Ishikawa (cell line): Measurements from ENCODE around the gene MBD3.

Experiments
- CEBPB ChIP-seq: IDR thresholded peaks from 2 replicates; pipeline ENCODE4 v1.6.1; 2012
- CREB1 ChIP-seq: IDR thresholded peaks from 2 replicates; pipeline ENCODE4 v1.6.1; 2012; ENCODE audit warnings: low read depth
- EGR1 ChIP-seq: IDR thresholded peaks from 2 replicates; pipeline ENCODE4 v1.6.1; 2012
- EP300 ChIP-seq: IDR thresholded peaks from 2 replicates; pipeline ENCODE4 v1.6.1; 2012; ENCODE audit warnings: borderline replicate concordance
- FOXM1 ChIP-seq: IDR thresholded peaks from 2 replicates; pipeline ENCODE4 v1.6.1; 2012; ENCODE audit warnings: low read depth, borderline replicate concordance
- NFIC ChIP-seq: IDR thresholded peaks from 2 replicates; pipeline ENCODE4 v1.6.1; 2012
- RAD21 ChIP-seq: IDR thresholded peaks from 2 replicates; pipeline ENCODE4 v1.6.1; 2012; ENCODE audit warnings: low read depth
- TAF1 ChIP-seq: IDR thresholded peaks from 2 replicates; pipeline ENCODE4 v1.6.1; 2012; ENCODE audit warnings: low read depth, mild to moderate bottlenecking
- TCF12 ChIP-seq: IDR thresholded peaks from 2 replicates; pipeline ENCODE4 v1.6.1; 2012; ENCODE audit warnings: low read depth
- TEAD4 ChIP-seq: IDR thresholded peaks from 2 replicates; pipeline ENCODE4 v1.6.1; 2012
- YY1 ChIP-seq: IDR thresholded peaks from 2 replicates; pipeline ENCODE4 v1.6.1; 2012; ENCODE audit warnings: low read depth
- ZBTB7A ChIP-seq: IDR thresholded peaks from 2 replicates; pipeline ENCODE4 v1.6.1; 2012; ENCODE audit warnings: low read depth
- TF ChIP-seq, protein P1 (sequence below): IDR thresholded peaks from 2 replicates; pipeline ENCODE4 v1.6.1; 2012; ENCODE audit warnings: low read depth, mild to moderate bottlenecking
- TF ChIP-seq, protein P2 (sequence below): IDR thresholded peaks from 2 replicates; pipeline ENCODE4 v1.6.1; 2012
- TF ChIP-seq, protein P3 (sequence below): IDR thresholded peaks from 2 replicates; pipeline ENCODE4 v1.6.1; 2012

The MBD3 gene

DNA sequence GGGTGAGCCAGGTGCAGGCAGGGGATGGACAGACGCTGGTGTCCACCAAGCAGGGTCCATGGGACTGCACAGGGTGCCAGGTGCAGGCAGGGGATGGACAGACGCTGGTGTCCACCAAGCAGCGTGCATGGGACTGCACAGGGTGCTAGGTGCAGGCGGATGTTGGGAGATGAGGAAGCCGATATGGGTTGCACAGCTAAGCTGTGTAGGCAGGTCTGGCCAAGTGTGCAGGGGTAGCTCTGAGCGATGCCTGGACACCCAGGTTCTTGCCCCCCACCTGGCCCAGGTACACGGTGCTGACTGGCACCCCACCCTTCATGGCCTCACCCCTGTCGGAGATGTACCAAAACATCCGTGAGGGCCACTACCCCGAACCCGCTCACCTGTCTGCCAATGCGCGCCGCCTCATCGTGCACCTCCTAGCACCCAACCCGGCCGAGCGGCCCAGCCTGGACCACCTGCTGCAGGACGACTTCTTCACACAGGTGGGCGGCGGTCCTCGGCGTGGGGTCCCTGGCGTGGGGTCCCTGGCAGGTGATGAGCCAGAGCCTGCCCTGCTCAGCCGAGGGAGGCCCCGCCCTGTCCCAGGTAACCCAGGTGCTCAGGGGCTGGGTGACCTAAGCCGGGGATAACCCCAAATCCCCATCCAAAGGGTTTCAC, 64.9 kb downstream of the MBD3 start:
- no peak for TF ChIP-seq EGR1
- TF ChIP-seq, protein P1, sequence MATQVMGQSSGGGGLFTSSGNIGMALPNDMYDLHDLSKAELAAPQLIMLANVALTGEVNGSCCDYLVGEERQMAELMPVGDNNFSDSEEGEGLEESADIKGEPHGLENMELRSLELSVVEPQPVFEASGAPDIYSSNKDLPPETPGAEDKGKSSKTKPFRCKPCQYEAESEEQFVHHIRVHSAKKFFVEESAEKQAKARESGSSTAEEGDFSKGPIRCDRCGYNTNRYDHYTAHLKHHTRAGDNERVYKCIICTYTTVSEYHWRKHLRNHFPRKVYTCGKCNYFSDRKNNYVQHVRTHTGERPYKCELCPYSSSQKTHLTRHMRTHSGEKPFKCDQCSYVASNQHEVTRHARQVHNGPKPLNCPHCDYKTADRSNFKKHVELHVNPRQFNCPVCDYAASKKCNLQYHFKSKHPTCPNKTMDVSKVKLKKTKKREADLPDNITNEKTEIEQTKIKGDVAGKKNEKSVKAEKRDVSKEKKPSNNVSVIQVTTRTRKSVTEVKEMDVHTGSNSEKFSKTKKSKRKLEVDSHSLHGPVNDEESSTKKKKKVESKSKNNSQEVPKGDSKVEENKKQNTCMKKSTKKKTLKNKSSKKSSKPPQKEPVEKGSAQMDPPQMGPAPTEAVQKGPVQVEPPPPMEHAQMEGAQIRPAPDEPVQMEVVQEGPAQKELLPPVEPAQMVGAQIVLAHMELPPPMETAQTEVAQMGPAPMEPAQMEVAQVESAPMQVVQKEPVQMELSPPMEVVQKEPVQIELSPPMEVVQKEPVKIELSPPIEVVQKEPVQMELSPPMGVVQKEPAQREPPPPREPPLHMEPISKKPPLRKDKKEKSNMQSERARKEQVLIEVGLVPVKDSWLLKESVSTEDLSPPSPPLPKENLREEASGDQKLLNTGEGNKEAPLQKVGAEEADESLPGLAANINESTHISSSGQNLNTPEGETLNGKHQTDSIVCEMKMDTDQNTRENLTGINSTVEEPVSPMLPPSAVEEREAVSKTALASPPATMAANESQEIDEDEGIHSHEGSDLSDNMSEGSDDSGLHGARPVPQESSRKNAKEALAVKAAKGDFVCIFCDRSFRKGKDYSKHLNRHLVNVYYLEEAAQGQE = no peak
- no peak for TF ChIP-seq EP300
- no peak for TF ChIP-seq TCF12
- no peak for TF ChIP-seq TEAD4
- TF ChIP-seq, protein P2, sequence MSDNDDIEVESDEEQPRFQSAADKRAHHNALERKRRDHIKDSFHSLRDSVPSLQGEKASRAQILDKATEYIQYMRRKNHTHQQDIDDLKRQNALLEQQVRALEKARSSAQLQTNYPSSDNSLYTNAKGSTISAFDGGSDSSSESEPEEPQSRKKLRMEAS = no peak
- TF ChIP-seq FOXM1 = no peak
- no peak for TF ChIP-seq CEBPB
- no peak for TF ChIP-seq CREB1
- TF ChIP-seq ZBTB7A = no peak
- no peak for TF ChIP-seq YY1
- TF ChIP-seq TAF1 = no peak
- no peak for TF ChIP-seq NFIC
- no peak for TF ChIP-seq RAD21
- TF ChIP-seq, protein P3, sequence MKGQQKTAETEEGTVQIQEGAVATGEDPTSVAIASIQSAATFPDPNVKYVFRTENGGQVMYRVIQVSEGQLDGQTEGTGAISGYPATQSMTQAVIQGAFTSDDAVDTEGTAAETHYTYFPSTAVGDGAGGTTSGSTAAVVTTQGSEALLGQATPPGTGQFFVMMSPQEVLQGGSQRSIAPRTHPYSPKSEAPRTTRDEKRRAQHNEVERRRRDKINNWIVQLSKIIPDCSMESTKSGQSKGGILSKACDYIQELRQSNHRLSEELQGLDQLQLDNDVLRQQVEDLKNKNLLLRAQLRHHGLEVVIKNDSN = no peak

DNA sequence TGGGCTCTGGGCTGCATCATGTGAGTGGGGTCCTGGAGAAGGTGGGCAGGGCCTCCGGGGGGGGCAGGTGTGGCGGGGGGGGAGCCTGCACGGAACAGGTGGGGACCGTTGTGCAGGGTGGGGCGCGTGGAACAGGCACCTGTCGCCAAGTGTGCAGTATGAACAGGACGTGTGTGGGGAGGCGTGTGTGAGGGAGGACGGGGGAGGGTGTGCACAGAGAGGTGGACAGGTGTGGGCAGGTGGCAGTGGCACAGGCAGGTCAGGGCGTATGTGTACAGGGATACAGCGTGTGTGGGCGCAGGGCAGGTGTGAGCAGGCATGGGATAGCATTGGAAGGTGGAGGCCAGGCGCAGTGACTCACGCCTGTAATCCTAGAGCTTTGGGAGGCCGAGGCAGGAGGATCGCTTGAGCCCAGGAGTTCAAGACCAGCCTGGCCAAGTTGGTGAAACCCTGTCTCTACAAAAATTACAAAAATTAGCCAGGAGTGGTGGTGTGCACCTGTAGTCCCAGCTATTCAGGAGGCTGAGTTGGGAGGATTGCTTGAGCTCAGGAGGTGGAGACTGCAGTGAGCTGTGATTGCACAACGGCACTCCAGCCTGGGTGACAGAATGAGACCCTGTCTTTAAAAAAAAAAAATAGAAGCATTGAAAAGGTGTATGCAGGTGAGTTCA, 65.6 kb downstream of the MBD3 start:
- peak; percentile 48; the same call in 1 of the 2 replicates for TF ChIP-seq CEBPB
- TF ChIP-seq YY1 = no peak
- TF ChIP-seq, protein P3 = no peak
- no peak for TF ChIP-seq EGR1
- TF ChIP-seq FOXM1 = no peak

DNA sequence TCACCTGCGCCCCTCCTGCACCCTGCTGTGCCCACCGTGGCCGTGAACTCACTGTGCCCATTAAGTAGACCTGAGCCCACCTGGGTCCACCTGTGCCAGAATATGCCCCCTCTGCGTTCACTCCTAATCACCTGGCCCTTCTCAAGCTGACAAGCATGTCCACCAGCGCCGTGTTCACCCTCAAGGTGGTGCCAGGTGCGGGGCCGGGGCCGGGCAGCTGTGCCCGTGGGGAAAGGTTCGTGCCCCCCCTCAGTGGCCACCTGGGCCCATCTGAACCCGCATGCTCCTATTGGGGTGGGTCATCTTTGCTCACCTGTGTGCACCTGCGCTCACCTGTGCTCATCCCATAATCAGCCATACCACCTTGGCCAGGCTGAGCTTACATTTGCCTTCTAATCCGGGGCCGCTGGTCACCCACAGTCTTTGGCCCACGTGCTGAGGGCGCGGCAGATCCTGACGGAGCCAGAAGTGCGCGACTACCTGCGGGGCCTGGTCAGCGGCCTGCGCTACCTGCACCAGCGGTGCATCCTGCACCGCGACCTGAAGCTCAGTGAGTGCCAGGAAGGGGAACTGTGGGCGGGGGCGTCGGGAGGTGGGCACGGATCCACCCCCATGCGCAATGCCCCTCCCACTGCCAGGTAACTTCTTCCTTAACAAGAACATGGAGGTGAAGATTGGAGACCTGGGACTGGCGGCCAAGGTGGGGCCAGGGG, 66.4 kb downstream of the MBD3 start:
- TF ChIP-seq NFIC = no peak
- TF ChIP-seq, protein P2 = peak; percentile 45; the same call in 1 of the 2 replicates

DNA sequence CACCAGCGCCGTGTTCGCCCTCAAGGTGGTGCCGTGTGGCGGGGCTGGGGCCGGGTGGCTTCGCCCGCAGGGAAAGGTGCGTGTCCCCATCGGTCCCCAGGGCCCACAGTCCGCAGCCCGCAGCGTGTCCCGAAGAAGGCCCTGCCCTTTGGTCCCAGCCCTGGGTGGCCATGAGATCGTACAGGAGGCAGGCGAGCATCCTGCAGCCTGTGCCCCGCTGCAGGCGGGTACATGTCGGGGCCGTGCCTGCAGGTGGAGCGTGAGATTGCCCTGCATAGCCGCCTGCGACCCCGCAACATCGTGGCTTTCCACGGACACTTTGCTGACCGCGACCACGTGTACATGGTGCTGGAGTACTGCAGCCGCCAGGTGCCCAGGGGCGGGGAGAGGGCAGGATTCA, 67.3 kb downstream of the MBD3 start:
- TF ChIP-seq, protein P3 = no peak
- TF ChIP-seq YY1 = no peak
- no peak for TF ChIP-seq CREB1
- TF ChIP-seq TEAD4 = no peak
- no peak for TF ChIP-seq CEBPB
- no peak for TF ChIP-seq ZBTB7A
- TF ChIP-seq, protein P1 = no peak
- no peak for TF ChIP-seq TAF1

DNA sequence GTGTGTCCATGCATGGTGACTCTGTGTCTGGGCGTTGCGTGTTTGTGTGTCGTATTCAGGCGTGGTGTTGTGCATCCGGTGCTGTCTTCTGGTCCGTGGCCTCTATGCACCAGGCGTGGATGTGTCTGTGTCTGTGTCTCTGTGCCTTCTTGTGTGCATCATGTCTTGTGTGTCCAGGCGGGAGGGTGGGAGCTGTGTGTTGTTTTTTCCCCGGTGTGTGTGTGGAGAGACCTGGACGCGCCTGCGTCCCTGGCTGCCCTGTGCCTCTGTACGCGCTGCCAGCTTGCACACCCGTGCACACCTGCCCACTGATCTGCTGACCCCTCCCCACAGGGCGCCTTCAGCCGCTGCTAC, 67.7 kb downstream of the MBD3 start:
- TF ChIP-seq, protein P1 = no peak
- TF ChIP-seq CEBPB (no peak), ZBTB7A (no peak), EGR1 (no peak), FOXM1 (no peak), TAF1 (no peak), TCF12 (no peak), CREB1 (no peak), TEAD4 (no peak), RAD21 (no peak), NFIC (no peak), EP300 (no peak), YY1 (no peak)
- TF ChIP-seq, protein P2 = no peak
- TF ChIP-seq, protein P3 = no peak
